B cell (primary cell): ENCODE measurements around the gene CANT1. TPM values are rescaled to one million over a fixed set of nuclear protein-coding genes. Genes with fewer than 3 reads are reported as not detected.

Source experiments
- ATAC-seq: fragments of 200-7000 bp; cut with Tn5 transposase; one replicate; pipeline ENCODE4 v1.10.0; 2021; ENCODE audit warnings: low read depth, mild to moderate bottlenecking, moderate number of reproducible peaks, moderate library complexity
- CTCF ChIA-PET: fragments of 350-600 bp; sonication (Branson Sonifier 250); formaldehyde crosslinking; loops from one replicate; lab custom pipeline; 2021; ENCODE audit warnings: antibody characterized with exemption, inconsistent platforms; lab: Charles Lee
- POLR2A ChIA-PET: fragments of 350-600 bp; sonication (Branson Sonifier 250); formaldehyde crosslinking; loops from one replicate; lab custom pipeline; 2021; ENCODE audit warnings: antibody characterized with exemption; lab: Charles Lee
- DNase-seq: peaks from one replicate; pipeline ENCODE4 v3.0.0; 2013
- H2AFZ ChIP-seq: 2 replicates; pipeline ENCODE4 v1.6.1; 2012; ENCODE audit warnings: mild to moderate bottlenecking, low read depth, low read length; ENCODE audit not compliant: insufficient read depth, poor library complexity, severe bottlenecking
- H3K27ac ChIP-seq, 2 donors: 1 replicate in 1 of 2; 2 replicates in 1 of 2; pipeline ENCODE4 v1.5.1; 2012 to 2013; ENCODE audit warnings: low read length in 2 of 2, mild to moderate bottlenecking in 2 of 2, moderate library complexity in 1 of 2
- H3K27me3 ChIP-seq, 4 experiments: fragments of 200-600 bp in 1 of 4; sonication (generic) in 1 of 4; replicated peaks in 1 of 4; 1 replicate in 2 of 4; 2 replicates in 2 of 4; pipeline versions ENCODE4 v1.6.1 to v1.7.0; 2013 to 2016; ENCODE audit warnings: low read length in 3 of 4, mild to moderate bottlenecking in 2 of 4, mixed read lengths in 1 of 4, moderate library complexity in 1 of 4; ENCODE audit not compliant: insufficient read depth in 4 of 4, control insufficient read depth in 3 of 4; ENCODE audit errors: control extremely low read depth in 1 of 4
- H3K36me3 ChIP-seq, 2 experiments: replicated peaks in 1 of 2; 1 replicate in 1 of 2; 2 replicates in 1 of 2; pipeline versions ENCODE4 v1.6.1 to v1.7.1; 2013; ENCODE audit warnings: low read length in 1 of 2; ENCODE audit not compliant: insufficient read depth in 2 of 2, control insufficient read depth in 1 of 2; ENCODE audit errors: control extremely low read depth in 1 of 2, extremely low read depth in 1 of 2
- H3K4me1 ChIP-seq, 2 donors: fragments of 200-600 bp in 1 of 2; sonication (generic) in 1 of 2; 1 replicate in 1 of 2; 2 replicates in 1 of 2; pipeline versions ENCODE4 v1.5.1 to v1.6.1; 2013 to 2017; ENCODE audit warnings: low read length in 2 of 2; ENCODE audit not compliant: control insufficient read depth in 2 of 2, insufficient read depth in 2 of 2
- H3K4me2 ChIP-seq: replicated peaks from 2 replicates; pipeline ENCODE3; 2012; ENCODE audit warnings: mild to moderate bottlenecking, low read depth, low read length; ENCODE audit not compliant: poor library complexity, severe bottlenecking
- H3K4me3 ChIP-seq, 5 experiments: fragments of 200-600 bp in 1 of 5; sonication (generic) in 1 of 5; 1 replicate in 3 of 5; 2 replicates in 2 of 5; pipeline versions ENCODE4 v1.5.1 to v1.7.0; 2011 to 2016; ENCODE audit warnings: low read length in 4 of 5, mild to moderate bottlenecking in 4 of 5, low read depth in 2 of 5, control low read depth in 1 of 5, moderate library complexity in 1 of 5; ENCODE audit not compliant: insufficient read depth in 1 of 5; ENCODE audit errors: control extremely low read depth in 1 of 5, extremely low read depth in 1 of 5
- H3K79me2 ChIP-seq: fragments of 200-600 bp; sonication (generic); one replicate; pipeline ENCODE4 v1.6.0; 2016; ENCODE audit warnings: low read length; ENCODE audit not compliant: control insufficient read depth, insufficient read depth
- H3K9ac ChIP-seq: fragments of 200-600 bp; sonication (generic); 2 replicates; pipeline ENCODE4 v1.6.1; 2017; ENCODE audit warnings: mild to moderate bottlenecking, low read length, moderate library complexity
- H3K9me3 ChIP-seq, 3 donors: one replicate each; pipeline versions ENCODE4 v1.6.1 to v1.7.1; 2013; ENCODE audit warnings: low read length in 2 of 3; ENCODE audit not compliant: control insufficient read depth in 2 of 3, insufficient read depth in 1 of 3; ENCODE audit errors: control extremely low read depth in 1 of 3
- H4K20me1 ChIP-seq: 2 replicates; pipeline ENCODE4 v1.6.0; 2012; ENCODE audit warnings: mild to moderate bottlenecking, low read length; ENCODE audit not compliant: insufficient read depth, control insufficient read depth, poor library complexity, severe bottlenecking
- H3K27ac Mint-ChIP-seq: one replicate; pipeline ENCODE4 v1.8.0; 2021; ENCODE audit warnings: mixed read lengths
- H3K27me3 Mint-ChIP-seq: one replicate; pipeline ENCODE4 v1.8.0; 2021; ENCODE audit warnings: mixed read lengths
- H3K4me1 Mint-ChIP-seq: one replicate; pipeline ENCODE4 v1.8.0; 2021; ENCODE audit warnings: mixed read lengths
- H3K4me3 Mint-ChIP-seq: one replicate; pipeline ENCODE4 v1.8.0; 2021; ENCODE audit warnings: mixed read lengths
- H3K9me3 Mint-ChIP-seq: one replicate; pipeline ENCODE4 v1.8.0; 2022; ENCODE audit warnings: mixed read lengths; ENCODE audit not compliant: insufficient read depth
- EZH2 ChIP-seq: IDR thresholded peaks from 2 replicates; pipeline ENCODE4 v1.6.1; 2012; ENCODE audit warnings: borderline replicate concordance, low read depth, mild to moderate bottlenecking, moderate library complexity, low read length; ENCODE audit not compliant: insufficient read depth, poor library complexity, severe bottlenecking
- WGBS: methylation state at CpG from one replicate; pipeline ENCODE4 v1.1.5; 2013; ENCODE audit warnings: missing lambda C conversion rate; ENCODE audit not compliant: insufficient coverage; 5-methylcytosine and 5-hydroxymethylcytosine counted together
- intact Hi-C: fragments of 100-400 bp; cut with micrococcal nuclease; formaldehyde crosslinking; loops from one replicate; pipeline ENCODE4 v1.10.0; 2022
- polyA plus RNA-seq: library from polyadenylated mRNA; depleted of rRNA; stranded (reverse); fragments of >200 nt; gene quantifications from 2 replicates; pipeline ENCODE4 v1.2.3, GENCODE V29; 2012
- total RNA-seq, 2 donors: library from RNA; stranded (reverse); fragments of 120-200 nt in 1 of 2; gene quantifications; 1 replicate in 1 of 2; 2 replicates in 1 of 2; pipeline versions ENCODE4 v1.2.3 to v1.2.4, GENCODE V29; 2013 to 2022
- TF ChIP-seq, protein P1 (sequence below): fragments of 200-600 bp; IDR thresholded peaks from one replicate; pipeline ENCODE4 v1.8.0; 2022; ENCODE audit warnings: antibody characterized with exemption, mild to moderate bottlenecking

The CANT1 gene
- total and polyA plus RNA-seq, 2 donors (not counting 1 experiment from before 2014, with no cell fraction given): 17.3 to 44.2 TPM

GRCh38 chr17:78992542-78993212, 16.9 kb downstream of the CANT1 start:
- no peak for DNase-seq
- Histone ChIP-seq H3K27me3 (no peaks in the 10 kb centered on the region), H3K4me2 (no peak overlapping the region), H3K27ac (no peak overlapping the region), H3K79me2 (peaks cover 7% of the 10 kb centered on the region), H3K4me1 (no peaks in the 10 kb centered on the region), H2AFZ (no peak overlapping the region), H3K36me3 (peaks cover 0 to 55% of the 10 kb centered on the region in 2 experiments), H3K9me3 (no peaks in the 10 kb centered on the region), H3K4me3 (no peak overlapping the region), H4K20me1 (peaks cover 41% of the 10 kb centered on the region), H3K9ac (no peak overlapping the region)
- Mint-ChIP-seq H3K27ac (no peak overlapping the region), H3K27me3 (no peaks in the 10 kb centered on the region), H3K9me3 (no peaks in the 10 kb centered on the region), H3K4me3 (no peak overlapping the region), H3K4me1 (peaks cover 3% of the 10 kb centered on the region)
- 88% methylated on average over 6 of the region's 12 CpGs for WGBS
- ChIA-PET CTCF (interaction anchor here (1.3 to 1.5 kb wide), 3 partner anchors 10 to 33 kb away, joined by 3 to 5 read pairs (median 4); no protein-coding TSS in a partner anchor), POLR2A (no interaction called here)
- intact Hi-C loops: loop anchor here (10.0 kb wide), 1 partner anchor 52 kb away; no protein-coding TSS in a partner anchor
- ATAC-seq: no peak
- TF ChIP-seq EZH2: no peak
- TF ChIP-seq, protein P1, sequence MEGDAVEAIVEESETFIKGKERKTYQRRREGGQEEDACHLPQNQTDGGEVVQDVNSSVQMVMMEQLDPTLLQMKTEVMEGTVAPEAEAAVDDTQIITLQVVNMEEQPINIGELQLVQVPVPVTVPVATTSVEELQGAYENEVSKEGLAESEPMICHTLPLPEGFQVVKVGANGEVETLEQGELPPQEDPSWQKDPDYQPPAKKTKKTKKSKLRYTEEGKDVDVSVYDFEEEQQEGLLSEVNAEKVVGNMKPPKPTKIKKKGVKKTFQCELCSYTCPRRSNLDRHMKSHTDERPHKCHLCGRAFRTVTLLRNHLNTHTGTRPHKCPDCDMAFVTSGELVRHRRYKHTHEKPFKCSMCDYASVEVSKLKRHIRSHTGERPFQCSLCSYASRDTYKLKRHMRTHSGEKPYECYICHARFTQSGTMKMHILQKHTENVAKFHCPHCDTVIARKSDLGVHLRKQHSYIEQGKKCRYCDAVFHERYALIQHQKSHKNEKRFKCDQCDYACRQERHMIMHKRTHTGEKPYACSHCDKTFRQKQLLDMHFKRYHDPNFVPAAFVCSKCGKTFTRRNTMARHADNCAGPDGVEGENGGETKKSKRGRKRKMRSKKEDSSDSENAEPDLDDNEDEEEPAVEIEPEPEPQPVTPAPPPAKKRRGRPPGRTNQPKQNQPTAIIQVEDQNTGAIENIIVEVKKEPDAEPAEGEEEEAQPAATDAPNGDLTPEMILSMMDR: no peak

DNA sequence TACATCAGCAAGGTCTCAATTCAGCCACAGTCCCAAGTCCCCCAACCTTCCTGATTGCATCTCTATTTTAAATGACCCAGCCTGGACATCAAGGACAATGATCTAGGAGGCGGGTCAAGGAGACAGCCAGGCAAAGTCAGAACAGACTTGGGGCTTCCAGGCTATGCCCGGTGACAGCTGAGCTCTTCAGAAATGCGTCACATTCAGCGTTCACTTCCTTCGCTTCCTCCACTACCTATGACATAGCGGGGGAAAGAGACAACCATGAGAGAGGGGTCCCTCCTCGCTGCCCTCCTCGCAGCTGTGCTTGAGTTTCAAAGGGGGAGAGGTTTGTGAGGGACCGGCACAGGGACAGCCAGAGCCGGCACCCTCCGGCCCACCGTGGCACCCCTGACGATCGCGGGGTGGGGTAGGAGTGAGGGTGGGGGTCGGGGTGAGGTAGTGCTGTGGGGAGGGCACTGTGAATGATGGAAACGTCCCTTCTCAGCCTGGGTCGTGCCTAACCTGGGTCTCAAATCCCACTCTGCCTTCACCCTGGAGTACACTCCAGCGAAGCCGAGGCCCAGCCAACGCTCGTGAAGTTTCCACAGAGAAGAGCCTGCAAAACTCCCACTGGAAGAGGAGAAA, 17.5 kb downstream of the CANT1 start:
- H3K27me3 Mint-ChIP-seq: no peaks in the 10 kb centered on the region
- H3K4me3 ChIP-seq: no peak overlapping the region
- H3K9ac ChIP-seq: no peak overlapping the region
- no peak overlapping the region for H3K4me2 ChIP-seq
- intact Hi-C loops: loop anchor here (10.0 kb wide), 1 partner anchor 53 kb away; no protein-coding TSS in a partner anchor
- WGBS: 93% methylated on average over 5 of the region's 22 CpGs
- H3K4me1 Mint-ChIP-seq: peaks cover 4% of the 10 kb centered on the region
- H4K20me1 ChIP-seq: peaks cover 36% of the 10 kb centered on the region
- ATAC-seq: no peak
- POLR2A ChIA-PET: no interaction called here
- H3K27ac ChIP-seq: no peak overlapping the region
- no peak overlapping the region for H3K4me3 Mint-ChIP-seq
- H3K36me3 ChIP-seq: peaks cover 0 to 48% of the 10 kb centered on the region in 2 experiments
- H3K27ac Mint-ChIP-seq: no peak overlapping the region
- no peaks in the 10 kb centered on the region for H3K9me3 Mint-ChIP-seq
- no peak for TF ChIP-seq EZH2
- TF ChIP-seq, protein P1: no peak
- DNase-seq: no peak
- peaks cover 7% of the 10 kb centered on the region for H3K79me2 ChIP-seq
- no peak overlapping the region for H2AFZ ChIP-seq
- H3K27me3 ChIP-seq: no peaks in the 10 kb centered on the region
- H3K4me1 ChIP-seq: peaks cover 1 to 2% of the 10 kb centered on the region in 2 donors
- CTCF ChIA-PET: interaction anchor here (1.1 kb wide), 1 partner anchor 50 kb away, joined by 4 read pairs; no protein-coding TSS in a partner anchor
- H3K9me3 ChIP-seq: no peaks in the 10 kb centered on the region
